ENCODE results near the gene GXYLT2.
"Not testable (repeated sequence)": the region's sequence is repeated elsewhere in the genome, so short reads cannot be mapped to it uniquely, and the experiment has no call there.

GXYLT2 gene

GRCh38 chr3:72996121-72996472 lies 108.3 kb downstream of the GXYLT2 start:
- DNase-seq (ENCODE audit: low read depth) = no peak
- TF ChIP-seq CTCF (IDR thresholded peaks at IDR 0.05; ENCODE audit: control insufficient read depth, extremely low read depth, insufficient read depth) = no peak
- peak overlapping the region; percentile 66 for H3K4me3 ChIP-seq (ENCODE audit: low read depth, low read length)

GRCh38 chr3:72996473-72997333 lies 108.9 kb downstream of the GXYLT2 start, which contains the start of gene PPP4R2:
Gene PPP4R2, plus strand, starts transcription at chr3:72996811. Its CDS starts 227 bp downstream, at chr3:72997038.
- TF ChIP-seq CTCF (IDR thresholded peaks at IDR 0.05; ENCODE audit: control insufficient read depth, extremely low read depth, insufficient read depth) = no peak
- DNase-seq (ENCODE audit: low read depth) = peak; percentile 51
- peak within 1 kb of the TSS; percentile 66 for H3K4me3 ChIP-seq (ENCODE audit: low read depth, low read length)

GRCh38 chr3:72997421-72997961 lies 109.6 kb downstream of the GXYLT2 start:
- no peak for DNase-seq (ENCODE audit: low read depth)
- peak overlapping the region; percentile 66 for H3K4me3 ChIP-seq (ENCODE audit: low read depth, low read length)
- peak; percentile 41 for TF ChIP-seq CTCF (IDR thresholded peaks at IDR 0.05; ENCODE audit: control insufficient read depth, extremely low read depth, insufficient read depth)

- H3K4me3 ChIP-seq (ENCODE audit: low read depth, low read length) = peak overlapping the region; percentile 66
- no peak for DNase-seq (ENCODE audit: low read depth)
- no peak for TF ChIP-seq CTCF (IDR thresholded peaks at IDR 0.05; ENCODE audit: control insufficient read depth, extremely low read depth, insufficient read depth)
These were observed 110.6 kb downstream of the GXYLT2 start for GRCh38 chr3:72998466-72998865.

- H3K4me3 ChIP-seq (ENCODE audit: low read depth, low read length) = no peak overlapping the region
- no peak for TF ChIP-seq CTCF (IDR thresholded peaks at IDR 0.05; ENCODE audit: control insufficient read depth, extremely low read depth, insufficient read depth)
- no peak for DNase-seq (ENCODE audit: low read depth)
These were observed 112.1 kb downstream of the GXYLT2 start for GRCh38 chr3:72999951-73000350.

- not testable (repeated sequence) for DNase-seq (ENCODE audit: low read depth); H3K4me3 ChIP-seq (ENCODE audit: low read depth, low read length)
These were observed 115.2 kb downstream of the GXYLT2 start for GRCh38 chr3:73003050-73003449.

- H3K4me3 ChIP-seq (ENCODE audit: low read depth, low read length) = no peak overlapping the region
- DNase-seq (ENCODE audit: low read depth) = no peak
- no peak for TF ChIP-seq CTCF (IDR thresholded peaks at IDR 0.05; ENCODE audit: control insufficient read depth, extremely low read depth, insufficient read depth)
These were observed 116.5 kb downstream of the GXYLT2 start for GRCh38 chr3:73004316-73004715.

All from LNCaP clone FGC (cell line).